ENCODE results near the gene MTHFD2L.

DNA sequence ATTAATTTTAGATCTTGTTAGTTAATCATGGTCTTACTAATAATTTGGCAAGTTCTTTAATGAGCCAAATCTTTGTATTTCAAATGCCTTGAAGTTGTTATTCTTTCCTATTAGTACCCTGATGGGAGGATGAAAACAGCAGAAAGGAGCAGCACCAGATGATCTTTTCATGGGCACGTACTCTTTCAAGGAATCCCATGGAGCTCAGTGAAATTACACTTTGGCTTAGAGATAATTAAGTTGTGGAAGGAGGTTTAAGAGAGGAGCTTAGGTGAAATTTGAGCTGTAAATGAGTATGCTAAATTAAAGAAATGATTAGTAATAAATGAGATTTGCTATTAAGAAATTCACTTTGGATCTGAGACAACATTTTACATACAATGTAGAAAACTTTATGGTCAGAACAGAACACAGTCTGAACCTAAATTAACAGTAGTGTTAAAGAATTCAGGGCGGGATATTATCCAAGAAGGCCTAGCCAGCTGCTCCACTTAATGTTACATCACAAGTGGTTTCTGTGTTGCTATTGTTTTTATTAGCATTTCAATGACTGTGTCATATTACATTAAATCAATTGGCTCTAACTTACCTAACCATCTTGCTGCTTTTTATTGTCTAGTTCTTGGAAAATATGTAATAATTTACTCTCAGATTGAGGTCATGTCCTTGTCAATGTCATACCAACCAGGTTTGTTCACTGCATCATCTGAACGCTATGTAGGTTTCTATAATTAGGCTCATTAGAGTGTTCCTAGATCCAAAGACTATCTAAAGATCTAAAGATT lies 3.9 kb downstream of the MTHFD2L start:
- TF ChIP-seq POLR2A (IDR thresholded peaks at IDR 0.05) (no peak), CTCF (IDR thresholded peaks at IDR 0.05) (no peak)

Data from body of pancreas (tissue), 4 donors.